NCI-H2029 treated with DMSO at 0.1 percent for 48 hours (cell line): ENCODE measurements around the gene AP4S1.

Experiments
- DNase-seq: peaks from one replicate; lab custom pipeline; 2025; lab: John Stamatoyannopoulos, UW

The AP4S1 gene

DNA sequence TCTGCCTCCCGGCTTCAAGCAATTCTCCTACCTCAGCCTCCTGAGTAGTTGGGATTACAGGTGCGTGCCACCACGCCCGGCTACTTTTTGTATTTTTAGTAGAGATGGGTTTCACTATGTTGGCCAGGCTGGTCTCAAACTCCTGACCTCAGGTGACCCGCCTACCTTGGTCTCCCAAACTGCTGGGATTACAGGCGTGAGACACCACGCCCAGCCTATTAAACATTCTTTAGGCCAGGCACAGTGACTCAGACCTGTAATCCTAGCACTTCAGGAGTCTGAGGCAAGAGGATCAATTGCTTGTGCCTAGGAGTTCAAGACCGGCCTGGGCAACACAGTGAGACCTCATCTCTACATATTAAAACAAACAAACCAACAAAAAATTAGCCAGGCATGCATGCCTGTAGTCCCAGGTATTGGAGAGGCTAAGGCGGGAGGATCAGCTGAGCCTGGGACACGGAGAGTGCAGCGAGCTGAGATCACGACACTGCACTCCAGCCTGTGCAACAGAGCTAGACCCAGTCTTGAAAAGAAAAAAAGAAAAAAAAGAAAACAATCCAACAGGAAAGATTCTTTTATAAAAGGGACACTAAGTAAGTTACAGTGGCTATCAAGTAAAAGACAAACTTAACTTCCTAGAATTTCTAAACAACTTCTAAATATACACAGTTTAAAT is 111.9 kb downstream of the AP4S1 start:
- DNase-seq, result no peak

DNA sequence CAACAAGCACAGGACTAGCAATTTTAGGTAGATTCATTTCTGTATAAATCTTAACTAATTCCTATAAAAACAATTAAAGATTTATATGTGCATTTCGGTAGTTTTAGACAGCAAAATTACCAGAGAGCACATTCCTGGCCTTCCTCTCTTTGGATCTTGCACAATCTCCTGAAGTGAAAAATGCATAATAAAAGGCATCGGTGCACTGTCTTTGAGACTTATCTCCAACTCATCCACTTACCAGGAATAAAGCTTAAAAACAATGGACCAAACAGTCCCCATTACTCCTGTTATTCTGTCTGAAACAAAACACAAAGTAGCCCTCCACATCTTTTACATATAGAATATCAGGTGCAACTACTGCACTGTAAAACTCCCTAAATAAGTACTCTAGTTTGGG is 112.9 kb downstream of the AP4S1 start:
- DNase-seq, result no peak

DNA sequence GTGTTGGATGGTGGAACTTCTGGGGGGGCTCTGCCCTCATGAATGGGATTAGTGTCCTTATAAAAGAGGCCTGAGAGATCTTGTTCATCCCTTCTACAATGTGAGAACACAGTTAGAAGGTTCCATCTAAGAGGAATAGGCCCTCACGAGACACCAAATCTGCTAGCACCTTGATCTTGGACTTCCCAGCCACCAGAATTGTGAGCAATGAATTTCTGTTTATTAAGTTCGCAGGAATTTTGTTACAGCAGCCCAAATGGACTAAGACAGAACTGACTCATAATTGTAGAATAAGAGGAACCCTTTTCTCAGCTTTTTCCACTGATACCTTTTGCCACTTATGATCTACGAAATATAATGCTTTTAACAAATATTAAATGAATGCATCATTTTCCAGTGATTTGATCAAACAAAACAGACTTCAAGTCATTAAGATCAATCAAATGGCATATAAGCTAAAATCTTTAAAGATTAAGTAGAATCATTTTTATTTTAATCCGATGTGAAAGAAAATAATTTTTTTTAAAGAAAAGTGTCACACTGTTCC is 113.9 kb downstream of the AP4S1 start:
- DNase-seq, result no peak

DNA sequence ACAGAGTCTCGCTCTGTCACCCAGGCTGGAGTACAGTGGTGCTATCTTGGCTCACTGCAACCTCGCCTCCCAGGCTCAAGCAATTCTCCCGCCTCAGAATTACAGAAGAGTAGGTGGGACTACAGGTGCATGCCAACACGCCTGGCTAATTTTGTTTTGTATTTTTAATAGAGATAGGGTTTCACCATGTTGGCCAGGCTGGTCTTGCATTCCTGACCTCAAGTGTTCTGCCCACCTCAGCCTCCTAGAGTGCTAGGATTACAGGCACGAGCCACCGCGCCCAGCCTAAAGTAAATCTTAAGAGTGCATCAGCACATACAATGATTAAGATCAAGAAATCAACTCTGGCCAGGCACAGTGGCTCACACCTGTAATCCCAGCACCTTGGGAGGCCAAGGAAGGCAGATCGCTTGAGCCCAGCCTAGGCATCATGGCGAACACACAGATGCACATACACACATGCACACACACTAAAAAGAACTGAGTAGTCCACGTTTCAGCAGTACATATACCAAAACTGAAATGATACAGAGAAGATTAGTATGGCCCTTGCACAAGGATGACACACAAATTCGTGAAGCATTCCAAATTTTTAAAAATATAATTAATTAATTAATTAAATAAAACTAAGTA is 117.1 kb downstream of the AP4S1 start:
- no peak for DNase-seq
